ENCODE data around the gene CNTN2. TPM values are rescaled to one million over a fixed set of nuclear protein-coding genes. Genes with fewer than 3 reads are reported as not detected.

Gene CNTN2
- total RNA-seq, 6 experiments from 2014 or later = not detected

DNA sequence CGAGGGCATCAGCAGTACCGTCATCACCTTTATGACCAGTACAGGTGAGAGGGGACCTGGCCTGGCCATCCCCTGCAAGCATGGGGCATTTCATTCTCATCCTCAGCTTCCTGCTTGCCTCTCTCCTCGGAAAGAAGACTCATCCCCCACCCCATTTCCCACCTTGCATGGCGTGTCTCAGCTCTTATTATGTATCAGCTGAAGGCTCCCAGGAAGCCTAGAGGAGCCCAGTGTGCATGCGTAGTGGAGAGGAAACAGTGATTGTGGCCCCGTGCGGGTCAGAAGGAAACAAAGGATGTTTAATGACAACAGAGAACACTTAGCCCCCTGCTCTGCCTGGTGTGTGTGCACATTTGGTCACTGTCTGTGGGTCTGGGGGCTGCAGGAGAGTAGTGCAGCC is 40.3 kb upstream of the CNTN2 start:
- H3K9me3 Mint-ChIP-seq = no peaks in the 10 kb centered on the region
- H3K27ac Mint-ChIP-seq = no peak overlapping the region
- DNase-seq = no peak
- no peaks in the 10 kb centered on the region for H3K36me3 Mint-ChIP-seq (ENCODE audit: low read depth)
- H3K4me3 Mint-ChIP-seq = no peak overlapping the region
- peaks cover 48% of the 10 kb centered on the region for H3K27me3 Mint-ChIP-seq (ENCODE audit: insufficient read depth)
- TF ChIP-seq, protein P1, sequence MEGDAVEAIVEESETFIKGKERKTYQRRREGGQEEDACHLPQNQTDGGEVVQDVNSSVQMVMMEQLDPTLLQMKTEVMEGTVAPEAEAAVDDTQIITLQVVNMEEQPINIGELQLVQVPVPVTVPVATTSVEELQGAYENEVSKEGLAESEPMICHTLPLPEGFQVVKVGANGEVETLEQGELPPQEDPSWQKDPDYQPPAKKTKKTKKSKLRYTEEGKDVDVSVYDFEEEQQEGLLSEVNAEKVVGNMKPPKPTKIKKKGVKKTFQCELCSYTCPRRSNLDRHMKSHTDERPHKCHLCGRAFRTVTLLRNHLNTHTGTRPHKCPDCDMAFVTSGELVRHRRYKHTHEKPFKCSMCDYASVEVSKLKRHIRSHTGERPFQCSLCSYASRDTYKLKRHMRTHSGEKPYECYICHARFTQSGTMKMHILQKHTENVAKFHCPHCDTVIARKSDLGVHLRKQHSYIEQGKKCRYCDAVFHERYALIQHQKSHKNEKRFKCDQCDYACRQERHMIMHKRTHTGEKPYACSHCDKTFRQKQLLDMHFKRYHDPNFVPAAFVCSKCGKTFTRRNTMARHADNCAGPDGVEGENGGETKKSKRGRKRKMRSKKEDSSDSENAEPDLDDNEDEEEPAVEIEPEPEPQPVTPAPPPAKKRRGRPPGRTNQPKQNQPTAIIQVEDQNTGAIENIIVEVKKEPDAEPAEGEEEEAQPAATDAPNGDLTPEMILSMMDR (IDR thresholded peaks at IDR 0.05) = no peak
- H3K4me1 Mint-ChIP-seq (ENCODE audit: low read depth) = no peaks in the 10 kb centered on the region

DNA sequence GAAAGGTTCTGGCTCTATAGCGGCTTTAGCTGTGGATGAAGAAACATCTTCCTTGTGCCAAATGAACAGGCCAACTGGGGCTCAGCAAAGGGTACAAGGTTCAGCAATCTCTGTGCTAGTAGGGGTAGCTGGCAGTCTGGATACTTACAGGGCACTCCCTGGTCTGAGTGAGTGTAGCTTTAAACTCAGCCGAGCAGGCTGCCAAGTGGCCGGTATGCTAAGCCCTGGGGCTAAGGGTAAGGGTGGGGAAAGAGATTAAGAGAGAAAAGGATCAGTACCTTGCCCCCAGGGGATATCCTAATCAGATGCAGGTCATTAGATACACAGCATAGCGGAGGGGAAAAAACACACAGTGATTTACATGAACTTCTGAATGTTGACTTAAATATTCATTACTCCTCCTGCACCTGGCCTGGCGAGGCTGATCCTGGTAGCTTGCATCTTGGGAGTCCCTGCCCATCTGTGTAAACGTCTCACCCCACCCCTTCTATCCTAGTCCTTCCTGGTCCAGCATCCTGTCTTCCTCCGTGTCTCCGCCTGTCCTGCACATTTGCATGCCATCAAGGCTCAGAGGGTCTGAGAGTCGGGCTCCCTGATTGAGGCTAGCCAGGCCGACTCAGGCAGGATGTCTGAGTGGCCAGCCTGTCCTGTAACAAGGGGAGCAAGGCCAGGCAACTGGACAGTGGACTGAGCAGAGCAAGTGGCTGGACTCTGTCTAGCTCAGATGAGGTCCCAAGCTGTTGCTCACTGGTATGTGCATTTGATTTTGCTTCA is 39.5 kb upstream of the CNTN2 start:
- Mint-ChIP-seq H3K36me3 (ENCODE audit: low read depth) (no peaks in the 10 kb centered on the region), H3K27ac (no peak overlapping the region), H3K4me3 (no peak overlapping the region), H3K9me3 (no peaks in the 10 kb centered on the region), H3K4me1 (ENCODE audit: low read depth) (no peaks in the 10 kb centered on the region), H3K27me3 (ENCODE audit: insufficient read depth) (peaks cover 45% of the 10 kb centered on the region)
- DNase-seq = no peak
- TF ChIP-seq, protein P1 (IDR thresholded peaks at IDR 0.05) = no peak

DNA sequence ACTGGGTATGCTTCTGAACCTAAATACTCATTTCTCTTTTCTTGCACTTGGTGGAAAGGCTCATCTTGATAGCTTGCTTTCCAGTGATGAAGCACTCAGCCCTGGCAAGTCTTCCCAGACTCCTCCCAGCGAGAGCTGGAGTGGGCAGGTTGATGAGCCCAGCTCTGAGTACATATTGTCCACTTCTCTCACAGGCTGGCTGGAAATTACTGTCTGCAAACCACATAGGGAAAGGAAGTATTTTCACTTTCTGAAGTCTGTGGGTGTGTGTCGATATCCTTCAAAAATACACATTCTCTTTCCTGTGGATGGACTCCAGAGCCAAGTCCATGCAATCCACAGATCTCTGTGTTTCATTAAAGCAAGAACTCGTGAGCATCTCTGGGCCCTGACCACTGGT is 38.7 kb upstream of the CNTN2 start:
- H3K27me3 Mint-ChIP-seq (ENCODE audit: insufficient read depth) = peaks cover 48% of the 10 kb centered on the region
- no peak for DNase-seq

DNA sequence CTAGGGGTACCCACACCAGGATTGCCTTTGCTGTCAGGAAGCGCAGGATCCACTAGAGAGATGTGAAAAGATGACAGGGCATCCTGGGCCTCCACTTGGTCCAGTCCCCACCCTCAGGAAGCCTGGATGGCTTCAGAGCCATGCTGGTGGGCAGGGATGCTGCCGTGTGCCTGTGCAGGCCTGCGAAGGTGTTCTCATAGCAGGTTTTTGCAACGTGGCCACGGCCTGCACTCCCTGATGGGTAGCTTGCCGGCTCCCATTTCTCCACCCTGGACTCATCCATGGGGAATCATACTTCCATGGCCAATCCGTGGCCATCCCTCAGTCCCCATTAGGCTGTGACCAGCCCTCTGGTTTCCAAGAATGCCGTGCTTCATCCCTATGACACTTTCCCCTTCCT is 34.1 kb upstream of the CNTN2 start:
- H3K27ac Mint-ChIP-seq = no peak overlapping the region
- no peak overlapping the region for H3K4me3 Mint-ChIP-seq
- TF ChIP-seq, protein P1 (IDR thresholded peaks at IDR 0.05) = no peak
- no peaks in the 10 kb centered on the region for H3K9me3 Mint-ChIP-seq
- H3K27me3 Mint-ChIP-seq (ENCODE audit: insufficient read depth) = peaks cover 30% of the 10 kb centered on the region
- H3K36me3 Mint-ChIP-seq (ENCODE audit: low read depth) = no peaks in the 10 kb centered on the region
- no peaks in the 10 kb centered on the region for H3K4me1 Mint-ChIP-seq (ENCODE audit: low read depth)
- no peak for DNase-seq

More for the DNA sequence above, 38.7 kb upstream of the CNTN2 start:
- no peaks in the 10 kb centered on the region for H3K36me3 Mint-ChIP-seq (ENCODE audit: low read depth)
- H3K4me1 Mint-ChIP-seq (ENCODE audit: low read depth) = no peaks in the 10 kb centered on the region
- H3K27ac Mint-ChIP-seq = no peak overlapping the region
- H3K4me3 Mint-ChIP-seq = no peak overlapping the region
- no peaks in the 10 kb centered on the region for H3K9me3 Mint-ChIP-seq
- TF ChIP-seq, protein P1 (IDR thresholded peaks at IDR 0.05) = no peak

DNA sequence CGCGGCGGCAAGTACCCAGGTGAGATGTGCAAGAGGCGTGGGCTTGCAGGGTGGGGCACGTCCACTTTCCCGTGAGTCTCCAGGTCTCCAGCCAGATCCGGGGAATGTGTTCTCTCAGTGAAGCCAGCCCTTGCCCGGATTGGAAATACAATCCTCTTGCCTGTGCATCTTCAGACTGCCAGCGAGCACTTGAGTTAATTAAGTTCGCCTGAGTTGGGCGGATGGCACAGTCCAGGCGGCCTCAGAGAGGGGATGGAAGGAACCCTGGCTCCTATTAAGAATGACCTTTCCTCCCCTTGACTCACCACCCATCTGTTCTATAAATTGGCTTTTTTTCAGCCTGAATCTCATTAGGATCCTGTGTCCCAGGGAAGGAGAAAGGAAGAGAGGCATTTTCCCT is 33.3 kb upstream of the CNTN2 start:
- DNase-seq = no peak
- Mint-ChIP-seq H3K27me3 (ENCODE audit: insufficient read depth) (peaks cover 27% of the 10 kb centered on the region), H3K9me3 (no peaks in the 10 kb centered on the region), H3K4me1 (ENCODE audit: low read depth) (no peaks in the 10 kb centered on the region), H3K4me3 (no peak overlapping the region), H3K27ac (no peak overlapping the region), H3K36me3 (ENCODE audit: low read depth) (no peaks in the 10 kb centered on the region)
- TF ChIP-seq, protein P1 (IDR thresholded peaks at IDR 0.05) = no peak

Measured in HFFc6 (cell line).